ENCODE results near the gene FAM98B. TPM values are rescaled to one million over a fixed set of nuclear protein-coding genes. Genes with fewer than 3 reads are reported as not detected.

FAM98B gene
- total RNA-seq, 2 experiments from 2014 or later: 8.5 to 29.1 TPM

- intact Hi-C loops (cut with micrococcal nuclease; ENCODE audit: unreplicated experiment): no loop called here
Observed at GRCh38 chr15:38518084-38518483, 64.2 kb downstream of the FAM98B start.

GRCh38 chr15:38520035-38520434 lies 66.1 kb downstream of the FAM98B start:
- Histone ChIP-seq H3K36me3 (ENCODE audit: insufficient read depth, low read length) (no peaks in the 10 kb centered on the region), H3K9me3 (ENCODE audit: low read length) (no peaks in the 10 kb centered on the region), H3K79me2 (ENCODE audit: insufficient read depth, low read depth, low read length) (no peaks in the 10 kb centered on the region), H2AFZ (ENCODE audit: low read length) (no peak overlapping the region), H4K20me1 (ENCODE audit: insufficient read depth, low read length) (no peaks in the 10 kb centered on the region), H3K4me2 (ENCODE audit: low read length) (no peak overlapping the region), H3K4me1 (ENCODE audit: insufficient read depth, low read length, poor library complexity, severe bottlenecking) (peaks cover 4% of the 10 kb centered on the region), H3K27ac (ENCODE audit: low read depth, low read length, poor library complexity, severe bottlenecking) (no peak overlapping the region), H3K4me3 (ENCODE audit: low read depth, low read length, poor library complexity, severe bottlenecking) (no peak overlapping the region), H3K9me2 (ENCODE audit: insufficient read depth, low read length) (no peaks in the 10 kb centered on the region)
- POLR2A ChIA-PET: no interaction called here
- no TSS peak for BruUV-seq (replicated peaks)
- no peak for DNase-seq (ENCODE audit: low spot score)
- intact Hi-C loops (cut with micrococcal nuclease; ENCODE audit: unreplicated experiment): no loop called here
- CTCF ChIA-PET (ENCODE audit: unreplicated experiment): no interaction called here
- TF ChIP-seq EZH2phosphoT487 (IDR thresholded peaks at IDR 0.05; ENCODE audit: borderline replicate concordance, low read depth, low read length): no peak
- no peak for TF ChIP-seq CTCF (conservative IDR thresholded peaks at IDR 0.05; ENCODE audit: low read length)

More at GRCh38 chr15:38518084-38518483, 64.2 kb downstream of the FAM98B start:
- BruUV-seq (replicated peaks): no TSS peak
- H3K4me2 ChIP-seq (ENCODE audit: low read length): no peak overlapping the region
- no peaks in the 10 kb centered on the region for H3K36me3 ChIP-seq (ENCODE audit: insufficient read depth, low read length)
- no peak overlapping the region for H3K27ac ChIP-seq (ENCODE audit: low read depth, low read length, poor library complexity, severe bottlenecking)
- TF ChIP-seq CTCF (conservative IDR thresholded peaks at IDR 0.05; ENCODE audit: low read length) (no peak), EZH2phosphoT487 (IDR thresholded peaks at IDR 0.05; ENCODE audit: borderline replicate concordance, low read depth, low read length) (no peak)
- H4K20me1 ChIP-seq (ENCODE audit: insufficient read depth, low read length): no peaks in the 10 kb centered on the region
- no peak overlapping the region for H2AFZ ChIP-seq (ENCODE audit: low read length)
- H3K9me2 ChIP-seq (ENCODE audit: insufficient read depth, low read length): no peaks in the 10 kb centered on the region
- ChIA-PET POLR2A (interaction anchor here (1.0 to 1.4 kb wide), 2 partner anchors 17 to 172 kb away, joined by 3 read pairs; no protein-coding TSS in a partner anchor), CTCF (ENCODE audit: unreplicated experiment) (no interaction called here)
- no peaks in the 10 kb centered on the region for H3K9me3 ChIP-seq (ENCODE audit: low read length)
- H3K4me3 ChIP-seq (ENCODE audit: low read depth, low read length, poor library complexity, severe bottlenecking): no peak overlapping the region
- no peak for DNase-seq (ENCODE audit: low spot score)
- peaks cover 15% of the 10 kb centered on the region for H3K4me1 ChIP-seq (ENCODE audit: insufficient read depth, low read length, poor library complexity, severe bottlenecking)
- no peaks in the 10 kb centered on the region for H3K79me2 ChIP-seq (ENCODE audit: insufficient read depth, low read depth, low read length)

- Histone ChIP-seq H4K20me1 (ENCODE audit: insufficient read depth, low read length) (no peaks in the 10 kb centered on the region), H3K36me3 (ENCODE audit: insufficient read depth, low read length) (no peaks in the 10 kb centered on the region), H3K4me3 (ENCODE audit: low read depth, low read length, poor library complexity, severe bottlenecking) (no peak overlapping the region), H2AFZ (ENCODE audit: low read length) (no peak overlapping the region), H3K79me2 (ENCODE audit: insufficient read depth, low read depth, low read length) (no peaks in the 10 kb centered on the region), H3K4me1 (ENCODE audit: insufficient read depth, low read length, poor library complexity, severe bottlenecking) (no peaks in the 10 kb centered on the region), H3K9me2 (ENCODE audit: insufficient read depth, low read length) (no peaks in the 10 kb centered on the region), H3K27ac (ENCODE audit: low read depth, low read length, poor library complexity, severe bottlenecking) (no peak overlapping the region), H3K4me2 (ENCODE audit: low read length) (no peak overlapping the region), H3K9me3 (ENCODE audit: low read length) (no peaks in the 10 kb centered on the region)
- CTCF ChIA-PET (ENCODE audit: unreplicated experiment): no interaction called here
- no TSS peak for BruUV-seq (replicated peaks)
- peak; percentile 6 for DNase-seq (ENCODE audit: low spot score)
- POLR2A ChIA-PET: interaction anchor here (0.7 to 0.8 kb wide), 2 partner anchors 14 to 31 kb away, joined by 3 to 4 read pairs; no protein-coding TSS in a partner anchor
- intact Hi-C loops (cut with micrococcal nuclease; ENCODE audit: unreplicated experiment): no loop called here
- TF ChIP-seq EZH2phosphoT487 (IDR thresholded peaks at IDR 0.05; ENCODE audit: borderline replicate concordance, low read depth, low read length) (no peak), CTCF (conservative IDR thresholded peaks at IDR 0.05; ENCODE audit: low read length) (0 out of 2 replicates have a peak, but pooled peaks have one; percentile 26)
Observed at GRCh38 chr15:38521316-38521715, 67.4 kb downstream of the FAM98B start.

All from OCI-LY7 (cell line).